ENCODE data around the gene ELFN1. TPM values are rescaled to one million over a fixed set of nuclear protein-coding genes. Genes with fewer than 3 reads are reported as not detected.

The ELFN1 gene
- total RNA-seq, 2 donors from 2014 or later, result 0.12 to 0.40 TPM

DNA sequence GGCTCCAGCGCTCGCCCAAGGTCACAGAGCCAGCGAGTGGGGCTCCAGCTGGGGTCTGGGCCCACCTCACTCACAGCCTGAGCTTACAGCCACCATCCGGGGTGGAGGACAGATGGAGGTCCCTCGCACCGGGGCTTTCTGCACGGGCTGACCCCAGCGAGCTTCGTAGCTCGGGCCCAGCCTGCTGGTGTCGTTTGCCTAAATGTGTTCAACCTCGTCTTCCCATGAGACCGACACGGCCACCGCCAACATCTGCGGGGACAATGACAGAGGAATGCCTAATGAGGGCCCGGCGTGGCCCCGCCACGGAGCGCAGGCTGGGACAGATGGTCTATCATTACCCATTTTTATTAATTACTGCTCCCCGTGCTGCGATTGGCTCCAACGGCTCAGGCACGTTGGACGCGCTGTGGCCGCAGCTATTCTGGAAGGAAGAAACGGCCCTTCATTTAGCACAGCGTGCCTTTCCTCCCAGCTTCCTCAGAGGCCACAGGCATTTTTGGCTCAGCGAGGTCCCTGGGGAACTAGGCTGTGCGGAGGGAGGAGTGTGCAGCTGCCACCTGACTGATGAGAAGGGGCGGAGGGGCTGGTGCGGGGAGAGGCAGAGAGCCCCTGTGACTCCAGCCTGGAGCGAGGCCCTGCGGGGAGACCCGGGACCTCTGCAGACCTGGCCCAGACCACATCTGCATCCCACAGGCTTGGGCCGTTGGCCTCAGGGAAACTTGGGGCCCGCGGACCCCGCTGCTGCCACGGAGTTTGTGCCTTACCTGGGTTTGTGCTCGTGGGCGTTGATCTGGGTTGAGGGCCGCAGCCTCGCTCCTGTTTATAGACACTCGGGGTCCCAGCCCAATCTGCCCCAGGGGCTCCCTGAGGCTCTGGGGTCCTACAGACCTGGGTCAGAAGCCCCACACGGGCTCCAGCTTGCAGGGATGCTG, 22.9 kb upstream of the ELFN1 start:
- Histone ChIP-seq H3K9me3 (no peaks in the 10 kb centered on the region), H3K36me3 (no peaks in the 10 kb centered on the region), H3K27ac (no peak overlapping the region), H3K4me3 (no peak overlapping the region), H3K27me3 (peaks cover 3% of the 10 kb centered on the region), H3K4me1 (no peaks in the 10 kb centered on the region), H3K9ac (ENCODE audit: low read depth in 2 of 2, low read length in 2 of 2) (no peak overlapping the region)
- no peak for DNase-seq
- TF ChIP-seq, protein P1, sequence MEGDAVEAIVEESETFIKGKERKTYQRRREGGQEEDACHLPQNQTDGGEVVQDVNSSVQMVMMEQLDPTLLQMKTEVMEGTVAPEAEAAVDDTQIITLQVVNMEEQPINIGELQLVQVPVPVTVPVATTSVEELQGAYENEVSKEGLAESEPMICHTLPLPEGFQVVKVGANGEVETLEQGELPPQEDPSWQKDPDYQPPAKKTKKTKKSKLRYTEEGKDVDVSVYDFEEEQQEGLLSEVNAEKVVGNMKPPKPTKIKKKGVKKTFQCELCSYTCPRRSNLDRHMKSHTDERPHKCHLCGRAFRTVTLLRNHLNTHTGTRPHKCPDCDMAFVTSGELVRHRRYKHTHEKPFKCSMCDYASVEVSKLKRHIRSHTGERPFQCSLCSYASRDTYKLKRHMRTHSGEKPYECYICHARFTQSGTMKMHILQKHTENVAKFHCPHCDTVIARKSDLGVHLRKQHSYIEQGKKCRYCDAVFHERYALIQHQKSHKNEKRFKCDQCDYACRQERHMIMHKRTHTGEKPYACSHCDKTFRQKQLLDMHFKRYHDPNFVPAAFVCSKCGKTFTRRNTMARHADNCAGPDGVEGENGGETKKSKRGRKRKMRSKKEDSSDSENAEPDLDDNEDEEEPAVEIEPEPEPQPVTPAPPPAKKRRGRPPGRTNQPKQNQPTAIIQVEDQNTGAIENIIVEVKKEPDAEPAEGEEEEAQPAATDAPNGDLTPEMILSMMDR (IDR thresholded peaks at IDR 0.05), result no peak
- intact Hi-C loops (cut with DNase I), result no loop called here

DNA sequence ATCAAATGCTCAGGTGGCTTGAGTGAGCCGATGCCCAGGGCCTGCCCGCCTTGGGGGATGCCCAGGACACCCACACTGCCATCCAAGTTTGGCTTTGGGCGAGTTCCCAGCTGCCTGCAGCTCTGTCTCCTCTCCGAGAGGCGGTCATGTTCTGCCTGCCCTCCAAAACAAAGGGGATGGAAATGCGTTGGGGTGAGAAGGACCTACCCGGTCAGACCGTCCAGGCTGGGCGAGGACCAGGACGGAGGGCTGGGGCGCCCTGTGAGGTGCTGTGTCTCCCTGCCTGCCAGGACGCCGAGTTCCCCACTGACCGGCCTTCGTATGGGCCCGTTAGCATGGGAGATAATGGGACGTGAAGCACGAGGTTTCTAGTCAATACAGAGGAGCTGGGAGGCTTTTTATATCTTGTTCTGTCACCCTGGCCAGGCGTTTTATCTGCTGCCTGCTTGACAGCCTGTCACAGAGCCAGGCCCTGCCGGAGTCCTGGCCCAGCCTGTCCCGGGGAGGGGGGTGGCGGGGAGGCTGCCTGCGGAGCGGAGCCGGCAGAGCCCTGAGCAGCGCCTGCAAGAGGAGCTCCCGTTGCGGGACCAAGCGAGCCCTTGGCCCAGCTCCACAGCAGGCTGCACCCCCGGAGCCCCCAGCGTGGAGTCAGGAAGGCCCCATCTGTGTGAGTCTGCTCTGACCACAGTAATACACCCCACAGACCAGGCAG, 22.0 kb upstream of the ELFN1 start:
- Histone ChIP-seq H3K36me3 (no peaks in the 10 kb centered on the region), H3K4me1 (no peaks in the 10 kb centered on the region), H3K9ac (ENCODE audit: low read depth in 2 of 2, low read length in 2 of 2) (no peak overlapping the region), H3K27me3 (peaks cover 3% of the 10 kb centered on the region), H3K27ac (no peak overlapping the region), H3K4me3 (no peak overlapping the region), H3K9me3 (no peaks in the 10 kb centered on the region)
- intact Hi-C loops (cut with DNase I), result no loop called here
- TF ChIP-seq, protein P1 (IDR thresholded peaks at IDR 0.05), result no peak
- DNase-seq, result no peak

DNA sequence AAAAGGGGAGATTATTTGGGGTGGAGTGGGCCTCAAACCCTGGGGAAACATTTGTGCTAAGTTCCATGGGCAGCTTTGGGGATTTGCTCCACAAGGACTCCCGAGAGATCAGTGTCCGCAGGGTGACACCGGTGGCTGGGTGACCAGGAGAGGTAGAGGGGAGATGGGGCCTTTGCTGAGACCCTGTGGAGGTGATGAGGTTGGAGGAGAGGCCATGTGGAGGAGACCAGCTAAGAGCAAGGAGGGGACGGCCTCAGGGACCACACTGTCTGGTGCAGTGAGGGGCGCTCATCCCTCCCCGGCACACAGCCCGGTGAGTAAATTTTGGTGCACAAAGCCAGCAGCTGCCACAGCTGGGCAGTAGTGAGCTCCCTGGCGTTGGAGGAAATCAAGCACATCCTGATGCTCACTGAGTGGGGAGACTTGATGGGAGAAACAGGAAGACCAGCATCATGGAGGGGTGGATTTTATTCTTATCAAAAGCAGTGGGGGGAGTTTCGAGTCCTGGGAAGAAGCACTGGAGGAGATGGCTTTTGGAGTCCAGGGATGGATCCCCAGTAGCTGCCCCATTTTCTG, 20.2 kb upstream of the ELFN1 start:
- TF ChIP-seq, protein P1 (IDR thresholded peaks at IDR 0.05), result no peak
- Histone ChIP-seq H3K9ac (ENCODE audit: low read depth in 2 of 2, low read length in 2 of 2) (no peak overlapping the region), H3K4me1 (no peaks in the 10 kb centered on the region), H3K27ac (no peak overlapping the region), H3K4me3 (no peak overlapping the region), H3K9me3 (no peaks in the 10 kb centered on the region), H3K36me3 (no peaks in the 10 kb centered on the region), H3K27me3 (peaks cover 3% of the 10 kb centered on the region)
- DNase-seq, result no peak
- intact Hi-C loops (cut with DNase I), result no loop called here

DNA sequence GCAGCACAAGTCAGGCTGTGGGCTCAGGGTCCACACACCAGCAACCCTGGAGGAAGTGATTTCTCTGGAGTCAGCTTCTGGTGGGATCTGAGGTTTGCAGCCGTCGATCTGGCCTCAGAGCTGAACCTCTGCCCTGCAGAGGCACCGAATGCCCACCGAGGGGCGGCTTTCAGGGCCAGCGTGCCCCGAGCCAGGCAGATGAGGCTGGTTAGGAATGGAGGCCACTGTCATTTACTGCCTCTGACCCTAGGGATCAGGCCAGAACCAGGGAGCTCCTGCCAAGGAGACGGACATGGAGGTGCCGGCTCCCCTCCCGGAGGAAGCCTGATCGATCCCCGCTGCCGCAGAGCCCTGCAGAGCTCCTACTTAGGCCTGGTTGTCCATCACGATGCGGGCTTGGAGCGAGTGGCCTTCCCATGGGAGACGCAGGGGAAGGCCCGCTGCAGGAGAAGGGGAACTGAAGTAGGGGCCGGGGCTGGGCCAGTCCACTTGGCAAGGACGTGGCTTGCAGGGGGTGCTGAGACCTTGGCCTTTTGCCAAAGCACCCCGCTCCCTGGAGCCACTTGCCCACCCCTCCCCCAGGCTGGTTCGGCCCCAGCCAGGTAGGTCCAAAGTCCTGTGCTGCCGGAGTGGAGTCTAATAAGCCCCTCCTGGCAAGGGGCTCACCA, 19.6 kb upstream of the ELFN1 start:
- H3K36me3 ChIP-seq, result no peaks in the 10 kb centered on the region
- no peak overlapping the region for H3K27ac ChIP-seq
- H3K4me1 ChIP-seq, result no peaks in the 10 kb centered on the region
- TF ChIP-seq, protein P1 (IDR thresholded peaks at IDR 0.05), result no peak
- H3K9ac ChIP-seq (ENCODE audit: low read depth in 2 of 2, low read length in 2 of 2), result no peak overlapping the region
- intact Hi-C loops (cut with DNase I), result no loop called here
- H3K27me3 ChIP-seq, result peaks cover 3% of the 10 kb centered on the region
- H3K9me3 ChIP-seq, result no peaks in the 10 kb centered on the region
- no peak overlapping the region for H3K4me3 ChIP-seq
- DNase-seq, result no peak

DNA sequence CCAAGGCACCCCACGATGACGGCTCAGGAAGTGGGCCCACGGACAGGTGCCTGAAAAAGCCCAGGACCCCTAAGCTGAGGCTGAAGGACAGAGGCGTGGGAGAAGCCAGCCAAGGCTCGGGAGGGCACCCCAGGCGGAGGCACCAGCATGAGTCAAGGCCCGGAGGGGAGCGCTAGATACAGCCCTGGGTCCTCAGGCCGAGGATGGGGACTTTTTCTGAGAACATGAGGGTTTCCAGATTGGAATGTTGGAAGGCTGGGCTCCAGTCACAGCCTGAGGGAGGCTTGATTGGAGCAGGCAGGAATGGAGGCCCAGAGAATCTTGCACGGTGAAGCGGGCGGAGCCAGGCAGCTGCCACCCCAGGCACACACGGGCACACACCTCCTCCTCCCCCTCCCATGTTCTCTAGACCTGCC, 19.0 kb upstream of the ELFN1 start:
- TF ChIP-seq, protein P1 (IDR thresholded peaks at IDR 0.05), result no peak
- no peaks in the 10 kb centered on the region for H3K4me1 ChIP-seq
- no peak for DNase-seq
- H3K9ac ChIP-seq (ENCODE audit: low read depth in 2 of 2, low read length in 2 of 2), result no peak overlapping the region
- H3K9me3 ChIP-seq, result no peaks in the 10 kb centered on the region
- H3K4me3 ChIP-seq, result no peak overlapping the region
- intact Hi-C loops (cut with DNase I), result no loop called here
- H3K36me3 ChIP-seq, result no peaks in the 10 kb centered on the region
- H3K27ac ChIP-seq, result no peak overlapping the region
- peaks cover 3% of the 10 kb centered on the region for H3K27me3 ChIP-seq

Data from colonic mucosa (tissue), 4 donors.